ENCODE measurements around the gene ANKRD11. TPM values are rescaled to one million over a fixed set of nuclear protein-coding genes. Genes with fewer than 3 reads are reported as not detected.

ANKRD11 gene
- 42.7 and 45.7 TPM in 2 replicates for total RNA-seq

DNA sequence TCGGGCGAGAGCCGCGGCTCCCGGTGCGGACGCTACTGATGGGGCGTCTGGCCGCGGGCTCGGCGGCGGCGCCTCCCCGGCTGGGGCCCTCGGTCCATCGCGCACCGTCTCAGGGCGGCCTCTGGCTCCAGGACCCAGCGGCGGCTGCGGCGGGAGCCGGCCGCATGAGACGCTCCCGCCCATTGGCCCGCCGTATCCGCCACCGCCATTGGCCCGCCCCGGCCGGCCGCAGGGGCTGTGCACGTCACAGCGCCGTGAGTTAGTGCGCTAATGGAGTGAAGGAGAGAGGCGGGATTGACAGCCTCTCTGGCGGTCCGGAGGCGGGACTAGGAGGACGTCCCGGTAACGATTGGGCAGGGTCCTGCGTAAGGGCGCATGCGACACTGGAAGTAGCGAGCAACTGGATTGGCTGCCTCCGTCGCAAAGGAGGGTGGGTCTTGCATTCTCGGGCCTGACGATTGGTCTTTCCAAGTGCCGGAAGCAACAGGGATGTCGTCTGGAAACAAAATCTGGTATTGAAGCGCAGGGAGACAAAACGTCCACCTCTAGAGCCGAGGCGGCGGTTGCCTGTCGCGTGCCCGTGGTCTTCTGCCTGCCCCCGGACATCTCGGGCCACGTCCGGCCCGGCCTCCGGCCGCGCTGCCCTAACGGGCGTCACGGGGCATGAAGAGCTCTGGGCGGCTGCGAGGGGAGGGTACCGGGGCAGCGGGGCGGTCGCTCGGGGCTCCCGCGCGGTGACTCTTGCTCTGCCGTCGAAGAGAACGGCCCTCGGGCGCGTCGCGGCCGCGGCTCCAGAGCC, at the start of gene ANKRD11:
ANKRD11 (minus strand) TSS at position 123 of the 799 bp plus-strand sequence. CDS start 173,542 bp downstream, outside the sequence.

DNA sequence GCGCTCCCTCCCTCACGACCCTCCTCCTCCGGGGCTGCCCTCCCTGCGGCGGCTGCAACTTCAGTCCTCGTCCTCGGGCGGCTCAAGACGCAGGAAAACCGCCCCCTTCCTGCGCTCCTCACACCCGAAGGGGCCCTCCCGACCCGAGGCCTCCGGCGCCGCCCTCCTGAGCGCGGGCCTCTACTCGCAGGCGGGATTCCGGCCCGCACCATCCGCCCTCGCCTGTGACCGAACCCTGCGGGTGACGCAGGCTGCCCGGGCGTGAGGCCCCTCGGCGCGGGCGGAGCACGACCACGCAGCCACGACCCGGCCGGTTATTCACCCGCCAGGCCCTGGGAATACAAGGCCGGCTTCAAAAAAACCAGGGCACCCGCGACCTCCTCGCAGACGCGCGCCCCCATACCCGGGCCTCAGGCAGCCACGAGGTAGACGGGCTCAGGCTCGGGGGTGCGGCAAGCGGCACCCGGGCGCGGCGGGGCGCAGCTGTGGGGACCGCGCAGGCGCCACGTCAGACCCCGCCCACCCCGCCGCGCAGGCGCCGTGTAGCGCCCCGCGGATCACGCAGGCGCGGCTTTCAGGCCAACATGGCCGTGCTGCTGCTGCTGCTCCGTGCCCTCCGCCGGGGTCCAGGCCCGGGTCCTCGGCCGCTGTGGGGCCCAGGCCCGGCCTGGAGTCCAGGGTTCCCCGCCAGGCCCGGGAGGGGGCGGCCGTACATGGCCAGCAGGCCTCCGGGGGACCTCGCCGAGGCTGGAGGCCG, 17.7 kb upstream of the ANKRD11 start, which contains the start of gene SPG7:
SPG7 (plus strand) TSS at position 570 of the 757 bp plus-strand sequence; CDS start at position 585, 15 bp downstream.

Other genes with a start within 250 kb of the ANKRD11 start
- gene SPG7, start 17.8 kb upstream of the ANKRD11 start, total RNA-seq, result 103 and 136 TPM in 2 replicates
- gene RPL13, start 70.1 kb upstream of the ANKRD11 start, total RNA-seq, result 5,767 and 7,100 TPM in 2 replicates
- 14.7 and 24.5 TPM in 2 replicates for gene CPNE7, start 85.2 kb upstream of the ANKRD11 start, total RNA-seq
- gene DPEP1, start 123.1 kb upstream of the ANKRD11 start, total RNA-seq, result not detected in 2 replicates
- gene CHMP1A, start 167.1 kb upstream of the ANKRD11 start, total RNA-seq, result 96.6 and 148 TPM in 2 replicates
- gene SPATA33, start 167.3 kb upstream of the ANKRD11 start, total RNA-seq, result 1.7 and 5.7 TPM in 2 replicates
- gene CDK10, start 196.1 kb upstream of the ANKRD11 start, total RNA-seq, result 43.2 and 54.9 TPM in 2 replicates
- 9.9 and 19.3 TPM in 2 replicates for gene SPATA2L, start 211.1 kb upstream of the ANKRD11 start, total RNA-seq
- gene VPS9D1, start 230.3 kb upstream of the ANKRD11 start, total RNA-seq, result 9.0 and 15.6 TPM in 2 replicates
- gene ZNF276, start 231.0 kb upstream of the ANKRD11 start, total RNA-seq, result 7.2 and 8.2 TPM in 2 replicates